ENCODE results near the gene BIRC5. TPM values are rescaled to one million over a fixed set of nuclear protein-coding genes. Genes with fewer than 3 reads are reported as not detected.

BIRC5 gene
- total RNA-seq, 1 donor from 2014 or later = 5.8 TPM

GRCh38 chr17:78228176-78228575, 14.1 kb downstream of the BIRC5 start:
- Histone ChIP-seq H3K36me3 (ENCODE audit: insufficient read depth, low read length) (peaks cover 4% of the 10 kb centered on the region), H3K79me2 (ENCODE audit: insufficient read depth, low read length) (no peaks in the 10 kb centered on the region), H2AFZ (ENCODE audit: low read depth, low read length) (no peak overlapping the region), H3K4me3 (ENCODE audit: insufficient read depth, low read depth, low read length) (no peak overlapping the region), H3K27me3 (ENCODE audit: insufficient read depth, low read length) (peaks cover 19% of the 10 kb centered on the region), H3K9ac (ENCODE audit: low read length) (no peak overlapping the region), H3K4me1 (ENCODE audit: insufficient read depth, low read length) (no peaks in the 10 kb centered on the region), H3K27ac (ENCODE audit: low read depth, low read length) (no peak overlapping the region), H3K4me2 (ENCODE audit: low read length) (no peak overlapping the region), H3K9me3 (ENCODE audit: insufficient read depth, low read depth, low read length) (no peaks in the 10 kb centered on the region), H4K20me1 (ENCODE audit: insufficient read depth, low read length) (no peaks in the 10 kb centered on the region)
- no peaks in the 10 kb centered on the region for H3K36me3 Mint-ChIP-seq (ENCODE audit: low read depth, unreplicated experiment)
- H3K4me1 Mint-ChIP-seq (ENCODE audit: low read depth, unreplicated experiment) = no peaks in the 10 kb centered on the region
- FAIRE-seq = no peak
- no peak for TF ChIP-seq EZH2 (IDR thresholded peaks at IDR 0.05; ENCODE audit: insufficient read depth, low read length)
- no peak for TF ChIP-seq CTCF (IDR thresholded peaks at IDR 0.05; ENCODE audit: insufficient read depth, low read depth, low read length)
- no peaks in the 10 kb centered on the region for H3K9me3 Mint-ChIP-seq (ENCODE audit: unreplicated experiment)
- H3K27me3 Mint-ChIP-seq (ENCODE audit: low read depth, unreplicated experiment) = peaks cover 29% of the 10 kb centered on the region
- H3K4me3 Mint-ChIP-seq (ENCODE audit: unreplicated experiment) = no peak overlapping the region
- no peak for DNase-seq (ENCODE audit: low read depth)
- no peak overlapping the region for H3K27ac Mint-ChIP-seq (ENCODE audit: unreplicated experiment)

DNA sequence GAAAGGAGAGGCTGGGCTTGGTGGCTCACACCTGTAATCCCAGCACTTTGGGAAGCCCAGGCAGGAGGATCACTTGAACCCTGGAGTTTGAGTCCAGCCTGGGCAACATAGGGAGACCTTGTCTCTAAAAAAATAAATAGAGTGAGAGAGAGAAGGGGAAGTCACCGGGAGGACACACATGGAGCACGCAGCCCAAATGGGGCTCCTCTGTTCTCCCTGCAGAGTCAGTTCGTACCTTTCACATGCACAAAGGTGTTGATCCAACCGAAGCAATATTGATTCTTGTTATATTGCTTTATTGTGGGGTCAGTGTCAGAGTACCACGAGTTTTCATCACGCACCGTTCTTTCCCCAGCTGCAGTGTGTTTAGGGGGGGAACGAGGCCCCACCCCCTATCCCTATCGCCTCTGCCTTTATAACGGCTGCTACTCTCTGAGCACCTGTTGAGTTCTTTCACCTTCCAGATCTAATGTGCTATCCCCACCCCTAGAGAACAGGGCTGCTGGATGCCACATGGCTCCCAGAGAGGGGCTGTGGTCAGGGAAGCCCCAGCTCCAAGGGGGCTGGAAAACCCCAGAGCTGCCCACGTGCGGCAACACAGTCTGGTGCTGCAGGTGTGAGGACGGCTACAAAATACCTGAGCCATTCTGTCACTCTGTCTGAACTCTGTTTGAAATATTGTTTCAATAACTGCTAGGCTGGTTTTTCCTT, 16.4 kb downstream of the BIRC5 start:
- no peak overlapping the region for H3K27ac ChIP-seq (ENCODE audit: low read depth, low read length)
- no peaks in the 10 kb centered on the region for H3K9me3 ChIP-seq (ENCODE audit: insufficient read depth, low read depth, low read length)
- peaks cover 38% of the 10 kb centered on the region for H3K27me3 Mint-ChIP-seq (ENCODE audit: low read depth, unreplicated experiment)
- no peak overlapping the region for H2AFZ ChIP-seq (ENCODE audit: low read depth, low read length)
- no peak overlapping the region for H3K4me3 ChIP-seq (ENCODE audit: insufficient read depth, low read depth, low read length)
- no peak overlapping the region for H3K9ac ChIP-seq (ENCODE audit: low read length)
- H3K79me2 ChIP-seq (ENCODE audit: insufficient read depth, low read length) = no peaks in the 10 kb centered on the region
- DNase-seq (ENCODE audit: low read depth) (no peak), FAIRE-seq (no peak)
- H3K4me1 ChIP-seq (ENCODE audit: insufficient read depth, low read length) = no peaks in the 10 kb centered on the region
- no peaks in the 10 kb centered on the region for H3K36me3 ChIP-seq (ENCODE audit: insufficient read depth, low read length)
- peaks cover 19% of the 10 kb centered on the region for H3K27me3 ChIP-seq (ENCODE audit: insufficient read depth, low read length)
- no peaks in the 10 kb centered on the region for H3K36me3 Mint-ChIP-seq (ENCODE audit: low read depth, unreplicated experiment)
- H3K4me3 Mint-ChIP-seq (ENCODE audit: unreplicated experiment) = no peak overlapping the region
- TF ChIP-seq CTCF (IDR thresholded peaks at IDR 0.05; ENCODE audit: insufficient read depth, low read depth, low read length) (no peak), EZH2 (IDR thresholded peaks at IDR 0.05; ENCODE audit: insufficient read depth, low read length) (no peak)
- H3K27ac Mint-ChIP-seq (ENCODE audit: unreplicated experiment) = no peak overlapping the region
- H4K20me1 ChIP-seq (ENCODE audit: insufficient read depth, low read length) = no peaks in the 10 kb centered on the region
- H3K4me2 ChIP-seq (ENCODE audit: low read length) = no peak overlapping the region
- H3K4me1 Mint-ChIP-seq (ENCODE audit: low read depth, unreplicated experiment) = no peaks in the 10 kb centered on the region
- H3K9me3 Mint-ChIP-seq (ENCODE audit: unreplicated experiment) = no peaks in the 10 kb centered on the region

Measured in astrocyte (in vitro differentiated cells and primary cell).